Panc1 (cell line): ENCODE measurements around the gene NRBP1. TPM values are rescaled to one million over a fixed set of nuclear protein-coding genes. Genes with fewer than 3 reads are reported as not detected.

Experiments used
- ATAC-seq: fragments of 200-7000 bp; cut with Tn5 transposase; 2 replicates; pipeline ENCODE4 v1.9.1; 2020; ENCODE audit warnings: mild to moderate bottlenecking, moderate library complexity
- BruUV-seq: library from RNA; stranded (reverse); fragments of 400-500 nt; replicated peaks from 2 replicates; lab custom pipeline; 2021; lab: Mats Ljungman, UMichigan
- CTCF ChIA-PET: fragments of 300-600 bp; sonication (Branson Sonifier 250); formaldehyde crosslinking; loops from one replicate; lab custom pipeline; 2022; ENCODE audit warnings: antibody characterized with exemption; lab: Charles Lee
- POLR2A ChIA-PET: fragments of 300-600 bp; sonication (Branson Sonifier 250); formaldehyde crosslinking; loops from one replicate; lab custom pipeline; 2022; ENCODE audit warnings: antibody characterized with exemption; lab: Charles Lee
- DNase-seq: peaks from one replicate; pipeline ENCODE4 v3.0.0-alpha.2; 2010; ENCODE audit warnings: low read depth, low spot score
- H3K27ac ChIP-seq: 2 replicates; pipeline ENCODE4 v1.5.1; 2011; ENCODE audit warnings: mild to moderate bottlenecking, low read length, inconsistent platforms
- H3K27me3 ChIP-seq: fragments of 200-500 bp; sonication (Bioruptor generic); 2 replicates; pipeline ENCODE4 v1.6.0; 2014; ENCODE audit warnings: low read length, inconsistent platforms; ENCODE audit not compliant: control insufficient read depth, insufficient read depth
- H3K36me3 ChIP-seq: fragments of 200-500 bp; sonication (Bioruptor generic); 2 replicates; pipeline ENCODE4 v1.5.1; 2014; ENCODE audit warnings: inconsistent platforms, mild to moderate bottlenecking, low read length, moderate library complexity; ENCODE audit not compliant: control insufficient read depth, insufficient read depth
- H3K4me1 ChIP-seq: 2 replicates; pipeline ENCODE4 v1.5.1; 2011; ENCODE audit warnings: inconsistent platforms, mild to moderate bottlenecking, low read length, moderate library complexity; ENCODE audit not compliant: control insufficient read depth, insufficient read depth
- H3K4me3 ChIP-seq, 2 experiments: 2 replicates each; pipeline ENCODE4 v1.5.1; 2011 to 2012; ENCODE audit warnings: low read depth in 2 of 2, low read length in 2 of 2, mild to moderate bottlenecking in 2 of 2, inconsistent platforms in 1 of 2, moderate library complexity in 1 of 2
- H3K9me3 ChIP-seq: fragments of 200-500 bp; sonication (Bioruptor generic); 2 replicates; pipeline ENCODE4 v1.5.1; 2014; ENCODE audit warnings: low read depth, mild to moderate bottlenecking, inconsistent platforms, low read length, moderate library complexity; ENCODE audit not compliant: control insufficient read depth, insufficient read depth
- CTCF ChIP-seq: fragments of 450-650 bp; IDR thresholded peaks from 2 replicates; pipeline ENCODE4 v1.5.1; 2017; ENCODE audit warnings: mild to moderate bottlenecking
- POLR2AphosphoS5 ChIP-seq: IDR thresholded peaks from 2 replicates; pipeline ENCODE4 v1.6.1; 2012; ENCODE audit warnings: mild to moderate bottlenecking, low read depth, low read length, moderate library complexity
- SIN3A ChIP-seq: IDR thresholded peaks from 2 replicates; pipeline ENCODE4 v1.6.1; 2012; ENCODE audit warnings: low read depth, mild to moderate bottlenecking, low read length, moderate library complexity, borderline replicate concordance; ENCODE audit not compliant: insufficient read depth
- in situ Hi-C: cut with HindIII; loops from 2 replicates; pipeline ENCODE4 v1.10.0; 2016; ENCODE audit warnings: low sequenced_read_pairs, low pct_unique_long_range_greater_than_20kb
- intact Hi-C: fragments of 100-400 bp; cut with micrococcal nuclease; formaldehyde crosslinking; loops from one replicate; pipeline ENCODE4 v1.10.0; 2022; ENCODE audit not compliant: unreplicated experiment
- total RNA-seq: library from RNA; stranded (reverse); gene quantifications from one replicate; pipeline ENCODE4 v1.2.1, GENCODE V29; 2021; ENCODE audit not compliant: unreplicated experiment
- TF ChIP-seq, protein P1 (sequence below), 2 experiments: IDR thresholded peaks; 2 replicates each; pipeline ENCODE4 v1.6.1; 2011 to 2012; ENCODE audit warnings: low read depth in 2 of 2, control low read depth in 1 of 2, low read length in 1 of 2, mild to moderate bottlenecking in 1 of 2, moderate library complexity in 1 of 2; ENCODE audit not compliant: insufficient read depth in 1 of 2

Gene NRBP1
- total RNA-seq, 1 experiment from 2014 or later = 103 TPM

DNA sequence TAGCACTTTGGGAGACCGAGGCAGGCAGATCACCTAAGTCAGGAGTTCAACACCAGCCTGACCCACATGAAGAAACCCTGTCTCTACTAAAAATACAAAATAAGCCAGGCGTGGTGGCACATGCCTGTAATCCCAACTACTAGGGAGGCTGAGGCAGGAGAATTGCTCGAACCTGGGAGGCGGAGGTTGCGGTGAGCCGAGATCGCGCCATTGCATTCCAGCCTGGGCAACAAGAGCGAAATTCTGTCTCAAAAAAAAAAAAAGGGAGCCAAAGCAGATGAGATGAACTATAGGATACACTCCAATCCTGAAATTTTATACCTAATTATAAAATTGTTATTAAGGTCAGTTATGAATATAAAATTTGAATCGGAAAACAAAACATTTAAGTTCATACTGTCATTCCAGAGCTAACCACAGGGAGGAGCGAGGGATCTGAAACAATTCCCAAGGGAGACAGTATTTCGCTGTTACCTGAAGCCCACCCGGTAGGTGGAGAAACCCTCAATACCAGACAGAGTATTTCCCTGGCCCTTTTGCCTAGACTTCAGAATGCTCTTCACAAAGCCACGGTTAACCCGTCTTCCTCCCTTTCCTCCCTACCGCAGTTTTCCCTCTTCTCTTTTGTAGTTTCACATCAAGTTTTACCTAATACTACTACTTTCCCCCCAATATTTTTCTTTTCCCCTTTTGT is 20.5 kb upstream of the NRBP1 start:
- ATAC-seq (no peak), DNase-seq (no peak)
- Histone ChIP-seq H3K4me3 (peak overlapping the region; percentile 93 to 96), H3K27me3 (no peaks in the 10 kb centered on the region), H3K27ac (peak overlapping the region; percentile 87), H3K36me3 (peaks cover 8% of the 10 kb centered on the region), H3K9me3 (no peaks in the 10 kb centered on the region), H3K4me1 (peaks cover 16% of the 10 kb centered on the region)
- intact Hi-C loops (loop anchor here (5.0 kb wide), 1 partner anchor 219 kb away; the partner anchor contains the start of genes CCDC121 and GPN1), in situ Hi-C loops (no loop called here)
- POLR2A ChIA-PET = interaction anchor here (0.7 kb wide), 1 partner anchor 80 kb away, joined by 5 read pairs; no protein-coding TSS in a partner anchor
- BruUV-seq = TSS peak; percentile 88
- no peak for TF ChIP-seq POLR2AphosphoS5
- peak; percentile 80 for TF ChIP-seq CTCF
- CTCF ChIA-PET = interaction anchor here (0.7 to 1.3 kb wide), 2 partner anchors 48 to 254 kb away, joined by 3 to 4 read pairs; no protein-coding TSS in a partner anchor

DNA sequence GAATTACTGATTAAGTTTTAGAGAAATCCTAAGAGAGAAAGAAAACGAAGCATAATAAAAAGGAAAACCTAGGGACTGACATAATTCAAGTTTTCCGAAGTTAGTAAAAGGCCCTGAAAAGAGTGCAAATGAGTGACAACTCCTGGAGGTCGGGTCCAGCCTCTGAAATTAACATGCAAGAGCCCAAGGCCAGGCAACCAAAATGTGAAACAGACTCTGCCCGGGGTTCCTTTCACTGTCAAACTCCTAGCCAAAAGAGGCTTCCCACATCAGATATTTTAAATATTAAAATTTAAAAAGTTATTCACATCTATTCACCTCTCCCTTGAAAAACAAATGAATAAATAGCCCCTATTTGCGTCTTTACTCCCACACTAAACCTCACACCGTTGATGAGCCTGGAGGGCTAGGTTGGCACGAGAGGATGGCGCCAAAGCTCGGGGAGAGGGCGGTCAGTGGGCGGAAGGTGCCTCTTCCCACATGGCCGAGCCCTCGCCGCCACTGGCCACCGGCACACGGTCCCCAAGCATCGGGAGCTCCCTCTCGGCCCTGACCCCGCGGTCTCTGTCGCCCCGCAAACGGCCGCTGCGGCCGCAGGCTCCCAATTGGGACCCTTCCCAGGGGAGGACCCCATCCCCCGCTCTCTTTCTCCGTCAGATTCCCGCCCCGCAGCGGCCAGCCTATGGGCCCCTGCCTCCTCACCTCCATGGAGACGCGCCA is 19.7 kb upstream of the NRBP1 start:
- Histone ChIP-seq H3K4me3 (peak overlapping the region; percentile 93 to 96), H3K36me3 (peaks cover 8% of the 10 kb centered on the region), H3K4me1 (peaks cover 16% of the 10 kb centered on the region), H3K27ac (peak overlapping the region; percentile 87), H3K27me3 (no peaks in the 10 kb centered on the region), H3K9me3 (no peaks in the 10 kb centered on the region)
- in situ Hi-C loops = no loop called here
- intact Hi-C loops = loop anchor here (5.0 kb wide), 1 partner anchor 219 kb away; the partner anchor contains the start of genes CCDC121 and GPN1
- DNase-seq = no peak
- CTCF ChIA-PET = interaction anchor here (0.6 to 0.7 kb wide), 3 partner anchors 96 to 275 kb away, joined by 3 to 4 read pairs (median 4); no protein-coding TSS in a partner anchor
- no peak for TF ChIP-seq POLR2AphosphoS5
- TF ChIP-seq, protein P1, sequence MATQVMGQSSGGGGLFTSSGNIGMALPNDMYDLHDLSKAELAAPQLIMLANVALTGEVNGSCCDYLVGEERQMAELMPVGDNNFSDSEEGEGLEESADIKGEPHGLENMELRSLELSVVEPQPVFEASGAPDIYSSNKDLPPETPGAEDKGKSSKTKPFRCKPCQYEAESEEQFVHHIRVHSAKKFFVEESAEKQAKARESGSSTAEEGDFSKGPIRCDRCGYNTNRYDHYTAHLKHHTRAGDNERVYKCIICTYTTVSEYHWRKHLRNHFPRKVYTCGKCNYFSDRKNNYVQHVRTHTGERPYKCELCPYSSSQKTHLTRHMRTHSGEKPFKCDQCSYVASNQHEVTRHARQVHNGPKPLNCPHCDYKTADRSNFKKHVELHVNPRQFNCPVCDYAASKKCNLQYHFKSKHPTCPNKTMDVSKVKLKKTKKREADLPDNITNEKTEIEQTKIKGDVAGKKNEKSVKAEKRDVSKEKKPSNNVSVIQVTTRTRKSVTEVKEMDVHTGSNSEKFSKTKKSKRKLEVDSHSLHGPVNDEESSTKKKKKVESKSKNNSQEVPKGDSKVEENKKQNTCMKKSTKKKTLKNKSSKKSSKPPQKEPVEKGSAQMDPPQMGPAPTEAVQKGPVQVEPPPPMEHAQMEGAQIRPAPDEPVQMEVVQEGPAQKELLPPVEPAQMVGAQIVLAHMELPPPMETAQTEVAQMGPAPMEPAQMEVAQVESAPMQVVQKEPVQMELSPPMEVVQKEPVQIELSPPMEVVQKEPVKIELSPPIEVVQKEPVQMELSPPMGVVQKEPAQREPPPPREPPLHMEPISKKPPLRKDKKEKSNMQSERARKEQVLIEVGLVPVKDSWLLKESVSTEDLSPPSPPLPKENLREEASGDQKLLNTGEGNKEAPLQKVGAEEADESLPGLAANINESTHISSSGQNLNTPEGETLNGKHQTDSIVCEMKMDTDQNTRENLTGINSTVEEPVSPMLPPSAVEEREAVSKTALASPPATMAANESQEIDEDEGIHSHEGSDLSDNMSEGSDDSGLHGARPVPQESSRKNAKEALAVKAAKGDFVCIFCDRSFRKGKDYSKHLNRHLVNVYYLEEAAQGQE (IDR thresholded peaks at IDR 0.05; ENCODE audit: insufficient read depth in 1 of 2, low read depth in 2 of 2, low read length in 1 of 2) = no peak
- TF ChIP-seq SIN3A = no peak
- no peak for TF ChIP-seq CTCF
- no TSS peak for BruUV-seq
- POLR2A ChIA-PET = interaction anchor here (0.7 to 1.0 kb wide), 3 partner anchors 27 to 79 kb away, joined by 4 to 5 read pairs (median 5); no protein-coding TSS in a partner anchor
- peak; percentile 70 for ATAC-seq
